Upper lobe of left lung (tissue), 4 donors: Measurements from ENCODE around the gene ABHD11.

Experiments
- CTCF ChIP-seq, 6 experiments: fragments of 450-650 bp in 4 of 6; fragments of 200-600 bp in 2 of 6; sonication (generic) in 2 of 6; IDR thresholded peaks; one replicate each; pipeline ENCODE4 v1.5.1; 2016 to 2019; ENCODE audit warnings: antibody characterized with exemption in 6 of 6
- EP300 ChIP-seq, 4 donors: sonication (generic); formaldehyde crosslinking; IDR thresholded peaks; one replicate each; pipeline ENCODE4 v1.5.1; 2017; ENCODE audit warnings: antibody characterized with exemption in 4 of 4, control low read depth in 2 of 4
- POLR2A ChIP-seq, 4 donors: fragments of 450-650 bp; IDR thresholded peaks; one replicate each; pipeline ENCODE4 v1.5.1; 2016 to 2017; ENCODE audit warnings: antibody characterized with exemption in 4 of 4, mild to moderate bottlenecking in 2 of 4
- POLR2AphosphoS5 ChIP-seq, 2 donors: sonication (generic); formaldehyde crosslinking; IDR thresholded peaks; one replicate each; pipeline ENCODE4 v1.5.1; 2017; ENCODE audit warnings: antibody characterized with exemption in 2 of 2

- TF ChIP-seq CTCF (IDR thresholded peaks at IDR 0.05) = no peak
- TF ChIP-seq POLR2A (IDR thresholded peaks at IDR 0.05) = no peak
- TF ChIP-seq POLR2AphosphoS5 (IDR thresholded peaks at IDR 0.05) = no peak
- no peak for TF ChIP-seq EP300 (IDR thresholded peaks at IDR 0.05)
Observed at GRCh38 chr7:73698410-73698809, 40.2 kb downstream of the ABHD11 start.
